HepG2 (cell line): ENCODE measurements around the gene NAA15. TPM values are rescaled to one million over a fixed set of nuclear protein-coding genes. Genes with fewer than 3 reads are reported as not detected.
A peak's percentile ranks its signal among the peaks of the same experiment; 100 is the strongest.

Source experiments
- BRCA1 ChIP-seq: sonication (generic); formaldehyde crosslinking; IDR thresholded peaks from 2 replicates; pipeline ENCODE4 v1.4.0; 2020; ENCODE audit warnings: missing genetic modification reagents
- CCDC6 ChIP-seq: sonication (generic); formaldehyde crosslinking; IDR thresholded peaks from 2 replicates; pipeline ENCODE4 v1.8.1; 2022; ENCODE audit warnings: mild to moderate bottlenecking, missing genetic modification reagents, moderate library complexity
- CEBPB ChIP-seq: IDR thresholded peaks from 2 replicates; pipeline ENCODE4 v1.6.1; 2011; ENCODE audit warnings: low read depth, low read length, improper control_type of control experiment, borderline replicate concordance
- CENPT ChIP-seq: sonication (generic); formaldehyde crosslinking; IDR thresholded peaks from 2 replicates; pipeline ENCODE4 v1.8.0; 2022; ENCODE audit warnings: low read depth, mild to moderate bottlenecking, moderate library complexity, missing genetic modification reagents
- DNMT3B ChIP-seq: conservative IDR thresholded peaks from 2 replicates; pipeline ENCODE4 v1.6.1; 2016; ENCODE audit warnings: missing biosample characterization, control low read depth
- EHMT2 ChIP-seq: fragments of 200-600 bp; sonication (generic); IDR thresholded peaks from 2 replicates; pipeline ENCODE4 v1.7.0; 2017; ENCODE audit warnings: antibody characterized with exemption, low read depth, low read length, borderline replicate concordance
- FOSL2 ChIP-seq: sonication (generic); formaldehyde crosslinking; IDR thresholded peaks from 2 replicates; pipeline ENCODE4 v1.4.0; 2020; ENCODE audit warnings: missing genetic modification reagents
- MTERF4 ChIP-seq: sonication (generic); formaldehyde crosslinking; IDR thresholded peaks from 2 replicates; pipeline ENCODE4 v1.8.0; 2023; ENCODE audit warnings: mild to moderate bottlenecking, missing genetic modification reagents
- MXD4 ChIP-seq: IDR thresholded peaks from 2 replicates; pipeline ENCODE4 v1.6.1; 2016; ENCODE audit warnings: mild to moderate bottlenecking, missing biosample characterization, missing genetic modification reagents
- PAWR ChIP-seq: sonication (generic); formaldehyde crosslinking; IDR thresholded peaks from 2 replicates; pipeline ENCODE4 v1.4.0; 2020; ENCODE audit warnings: missing genetic modification reagents, mild to moderate bottlenecking, borderline replicate concordance
- PHF20 ChIP-seq: sonication (generic); formaldehyde crosslinking; IDR thresholded peaks from 2 replicates; pipeline ENCODE4 v1.5.0; 2020; ENCODE audit warnings: mild to moderate bottlenecking, missing genetic modification reagents
- PITX1 ChIP-seq: sonication (generic); formaldehyde crosslinking; IDR thresholded peaks from 2 replicates; pipeline ENCODE4 v1.5.1; 2020; ENCODE audit warnings: mild to moderate bottlenecking, missing genetic modification reagents
- POGK ChIP-seq: sonication (generic); formaldehyde crosslinking; conservative IDR thresholded peaks from 2 replicates; pipeline ENCODE4 v1.8.0; 2022; ENCODE audit warnings: mild to moderate bottlenecking, moderate library complexity, missing genetic modification reagents
- PRPF4 ChIP-seq: fragments of 200-400 bp; formaldehyde crosslinking; IDR thresholded peaks from 2 replicates; pipeline ENCODE4 v1.6.1; 2016; ENCODE audit warnings: low read length, low read depth; ENCODE audit not compliant: poor library complexity, severe bottlenecking
- RFXANK ChIP-seq: IDR thresholded peaks from 2 replicates; pipeline ENCODE4 v1.6.1; 2016
- TBL1XR1 ChIP-seq: fragments of 150-350 bp; IDR thresholded peaks from 2 replicates; pipeline ENCODE4 v1.6.1; 2014; ENCODE audit warnings: borderline replicate concordance, low read length; ENCODE audit not compliant: partially characterized antibody
- TIGD3 ChIP-seq: sonication (generic); formaldehyde crosslinking; IDR thresholded peaks from 2 replicates; pipeline ENCODE4 v1.5.1; 2020; ENCODE audit warnings: mild to moderate bottlenecking, missing genetic modification reagents, borderline replicate concordance
- ZFX ChIP-seq: sonication (generic); formaldehyde crosslinking; IDR thresholded peaks from 2 replicates; pipeline ENCODE4 v1.4.0; 2020; ENCODE audit warnings: mild to moderate bottlenecking, low read depth, missing genetic modification reagents, moderate library complexity
- ZFY ChIP-seq: sonication (generic); formaldehyde crosslinking; IDR thresholded peaks from 2 replicates; pipeline ENCODE4 v1.4.0; 2020; ENCODE audit warnings: missing genetic modification reagents
- ZMYM3 ChIP-seq: sonication (generic); formaldehyde crosslinking; IDR thresholded peaks from 2 replicates; pipeline ENCODE4 v1.5.1; 2020; ENCODE audit warnings: mild to moderate bottlenecking, missing genetic modification reagents
- ZNF468 ChIP-seq: sonication (generic); formaldehyde crosslinking; IDR thresholded peaks from 2 replicates; pipeline ENCODE4 v1.8.0; 2022; ENCODE audit warnings: mild to moderate bottlenecking, moderate library complexity, missing genetic modification reagents
- ZNF510 ChIP-seq: sonication (generic); formaldehyde crosslinking; IDR thresholded peaks from 2 replicates; pipeline ENCODE4 v1.4.0; 2020; ENCODE audit warnings: low read depth, mild to moderate bottlenecking, missing genetic modification reagents
- ZNF543 ChIP-seq: sonication (generic); formaldehyde crosslinking; IDR thresholded peaks from 2 replicates; pipeline ENCODE4 v1.4.0; 2020; ENCODE audit warnings: mild to moderate bottlenecking, missing genetic modification reagents
- ZNF547 ChIP-seq: sonication (generic); formaldehyde crosslinking; IDR thresholded peaks from 2 replicates; pipeline ENCODE4 v1.5.1; 2020; ENCODE audit warnings: mild to moderate bottlenecking, missing genetic modification reagents
- ZNF749 ChIP-seq: sonication (generic); formaldehyde crosslinking; IDR thresholded peaks from 2 replicates; pipeline ENCODE4 v1.8.0; 2022; ENCODE audit warnings: mild to moderate bottlenecking, missing genetic modification reagents, moderate library complexity, borderline replicate concordance
- ZNF75D ChIP-seq: sonication (generic); formaldehyde crosslinking; IDR thresholded peaks from 2 replicates; pipeline ENCODE4 v1.8.1; 2023; ENCODE audit warnings: missing genetic modification reagents, mild to moderate bottlenecking, borderline replicate concordance
- ZNF883 ChIP-seq: sonication (generic); formaldehyde crosslinking; IDR thresholded peaks from 2 replicates; pipeline ENCODE4 v1.5.1; 2020; ENCODE audit warnings: mild to moderate bottlenecking, missing genetic modification reagents; ENCODE audit errors: not compliant biosample characterization
- polyA plus RNA-seq, 8 experiments: library from polyadenylated mRNA; depleted of rRNA in 3 of 8; stranded (reverse) in 7 of 8; unstranded in 1 of 8; fragments of >200 nt; fragmentation: Illumina TruSeq in 4 of 8; extraction: Trizol in 4 of 8; gene quantifications; 2 replicates each; pipeline versions ENCODE4 v1.2.1 to v1.2.3, GENCODE V29; 2011 to 2016; ENCODE audit warnings: low read depth in 4 of 8, missing spikeins in 1 of 8, mixed read lengths in 1 of 8; ENCODE audit not compliant: insufficient read depth in 1 of 8
- total RNA-seq, 5 experiments: library from RNA; depleted of rRNA; stranded (reverse); fragments of >200 nt; fragmentation: Illumina TruSeq; extraction: Trizol; gene quantifications; 2 replicates each; pipeline ENCODE4 v1.2.3, GENCODE V29; 2016; ENCODE audit warnings: low read depth in 1 of 5

NAA15 gene
- total and polyA plus RNA-seq, 2 of the 13 experiments (the other 11 are each of a cell fraction or from before 2014, with no cell fraction given), result 6.2 to 50.2 TPM

- TF ChIP-seq POGK (CRISPR knock-in tag), result peak; percentile 90
- no peak for TF ChIP-seq CEBPB
- peak; percentile 41; the same call in 1 of the 2 replicates for TF ChIP-seq ZMYM3 (CRISPR knock-in tag)
- TF ChIP-seq BRCA1, result peak; percentile 46; the same call in 1 of the 2 replicates
- TF ChIP-seq DNMT3B (CRISPR knock-in tag), result no peak
- no peak for TF ChIP-seq ZNF543 (CRISPR knock-in tag)
- TF ChIP-seq CCDC6 (CRISPR knock-in tag), result peak; percentile 81; the same call in 1 of the 2 replicates
- TF ChIP-seq PRPF4, result no peak
- peak; percentile 45; the same call in 1 of the 2 replicates for TF ChIP-seq FOSL2 (CRISPR knock-in tag)
- TF ChIP-seq PAWR (CRISPR knock-in tag), result 0 out of 2 replicates have a peak, but pooled peaks have one; percentile 32
- peak; percentile 97 for TF ChIP-seq ZFX
- peak; percentile 69 for TF ChIP-seq PITX1 (CRISPR knock-in tag)
- no peak for TF ChIP-seq TBL1XR1
- TF ChIP-seq PHF20 (CRISPR knock-in tag), result peak; percentile 67
- TF ChIP-seq MTERF4, result peak; percentile 79; the same call in 1 of the 2 replicates
- no peak for TF ChIP-seq ZNF75D (CRISPR knock-in tag)
- no peak for TF ChIP-seq MXD4 (CRISPR knock-in tag)
- TF ChIP-seq RFXANK (CRISPR knock-in tag), result no peak; the same call in 1 of the 2 replicates
- peak; percentile 85 for TF ChIP-seq ZNF547 (CRISPR knock-in tag)
- TF ChIP-seq EHMT2, result no peak
- TF ChIP-seq TIGD3 (CRISPR knock-in tag), result no peak
- TF ChIP-seq CENPT, result no peak
- peak; percentile 97 for TF ChIP-seq ZFY (CRISPR knock-in tag)
- TF ChIP-seq ZNF468 (CRISPR knock-in tag), result no peak
- peak; percentile 84 for TF ChIP-seq ZNF883 (CRISPR knock-in tag)
- TF ChIP-seq ZNF510 (CRISPR knock-in tag), result peak; percentile 78; the same call in 1 of the 2 replicates
- TF ChIP-seq ZNF749 (CRISPR knock-in tag), result no peak
Measured at GRCh38 chr4:139295206-139295941, 5.9 kb upstream of the NAA15 start (continued).
